H1 (cell line): ENCODE measurements around the gene CDCA7L. TPM values are rescaled to one million over a fixed set of nuclear protein-coding genes. Genes with fewer than 3 reads are reported as not detected.

ENCODE experiments used
- CTCF ChIA-PET: fragments of 300-600 bp; sonication (Branson Sonifier 250); formaldehyde crosslinking; loops from one replicate; lab custom pipeline; 2021; ENCODE audit not compliant: partially characterized antibody; lab: Charles Lee
- POLR2A ChIA-PET: fragments of 300-600 bp; sonication (Branson Sonifier 250); formaldehyde crosslinking; loops from one replicate; lab custom pipeline; 2021; ENCODE audit warnings: inconsistent platforms; ENCODE audit not compliant: partially characterized antibody; lab: Charles Lee
- DNase-seq, 2 experiments: peaks; one replicate each; pipeline versions ENCODE4 v3.0.0 to v3.0.0-alpha.2; 2010 to 2022; ENCODE audit warnings: low spot score in 2 of 2, low read depth in 1 of 2, mixed read lengths in 1 of 2
- FAIRE-seq: peaks from 2 replicates; lab custom pipeline; 2011; peaks lifted over from hg19 to GRCh38; lab: Jason Lieb, UNC
- H2AFZ ChIP-seq: 2 replicates; pipeline ENCODE4 v1.8.1; 2012; ENCODE audit warnings: low read length, inconsistent platforms
- H2AK5ac ChIP-seq: 2 replicates; pipeline ENCODE4 v1.6.1; 2013; ENCODE audit warnings: low read depth, low read length
- H2BK120ac ChIP-seq: replicated peaks from 2 replicates; pipeline ENCODE3; 2013; ENCODE audit warnings: low read depth, low read length, inconsistent platforms
- H2BK12ac ChIP-seq: 2 replicates; pipeline ENCODE4 v1.6.1; 2013; ENCODE audit warnings: low read depth, low read length
- H2BK15ac ChIP-seq: 2 replicates; pipeline ENCODE4 v1.6.1; 2013; ENCODE audit warnings: low read length
- H2BK20ac ChIP-seq: 2 replicates; pipeline ENCODE4 v1.6.1; 2013; ENCODE audit warnings: low read length
- H2BK5ac ChIP-seq: 2 replicates; pipeline ENCODE4 v1.6.1; 2013; ENCODE audit warnings: low read depth, low read length
- H3K14ac ChIP-seq: 2 replicates; pipeline ENCODE4 v1.6.1; 2013; ENCODE audit warnings: inconsistent platforms; ENCODE audit not compliant: insufficient read length
- H3K18ac ChIP-seq: 2 replicates; pipeline ENCODE4 v1.6.1; 2013; ENCODE audit warnings: low read length; ENCODE audit errors: extremely low read depth
- H3K23ac ChIP-seq: 2 replicates; pipeline ENCODE4 v1.6.1; 2013; ENCODE audit warnings: inconsistent platforms; ENCODE audit not compliant: insufficient read length
- H3K23me2 ChIP-seq: 2 replicates; pipeline ENCODE4 v1.6.1; 2013; ENCODE audit warnings: low read depth, low read length
- H3K27ac ChIP-seq: 2 replicates; pipeline ENCODE4 v1.6.1; 2011; ENCODE audit warnings: low read depth, low read length, inconsistent platforms
- H3K27me3 ChIP-seq, 4 experiments: replicated peaks in 1 of 4; 1 replicate in 1 of 4; 2 replicates in 3 of 4; pipeline versions ENCODE4 v1.6.1 to v1.8.1; 2011 to 2013; ENCODE audit warnings: low read length in 3 of 4, mild to moderate bottlenecking in 3 of 4, inconsistent platforms in 2 of 4, mixed read lengths in 2 of 4, moderate library complexity in 1 of 4; ENCODE audit not compliant: control insufficient read depth in 3 of 4, insufficient read depth in 3 of 4; ENCODE audit errors: extremely low read depth in 1 of 4
- H3K36me3 ChIP-seq, 4 experiments: 2 replicates each; pipeline versions ENCODE4 v1.6.1 to v1.8.1; 2011 to 2013; ENCODE audit warnings: mild to moderate bottlenecking in 4 of 4, low read length in 3 of 4, moderate library complexity in 2 of 4, control low read depth in 1 of 4, inconsistent platforms in 1 of 4; ENCODE audit not compliant: insufficient read depth in 4 of 4, control insufficient read depth in 2 of 4
- H3K4ac ChIP-seq: replicated peaks from 2 replicates; pipeline ENCODE3; 2013; ENCODE audit warnings: low read length, low read depth, mixed read lengths, inconsistent platforms; ENCODE audit not compliant: insufficient read length
- H3K4me1 ChIP-seq, 4 experiments: replicated peaks in 1 of 4; 1 replicate in 1 of 4; 2 replicates in 3 of 4; pipeline versions ENCODE4 v1.6.1 to v1.8.1; 2011 to 2013; ENCODE audit warnings: low read length in 3 of 4, inconsistent platforms in 2 of 4, mixed read lengths in 1 of 4; ENCODE audit not compliant: insufficient read depth in 4 of 4, control insufficient read depth in 3 of 4
- H3K4me2 ChIP-seq, 2 experiments: 2 replicates each; pipeline versions ENCODE4 v1.6.1 to v1.8.1; 2011 to 2013; ENCODE audit warnings: low read depth in 2 of 2, low read length in 2 of 2, control low read depth in 1 of 2, inconsistent platforms in 1 of 2, mild to moderate bottlenecking in 1 of 2; ENCODE audit not compliant: insufficient read depth in 1 of 2
- H3K4me3 ChIP-seq, 4 experiments: fragments of 200-600, 300-600 bp in 1 of 4; sonication (generic), shearing (Covaris generic), sonication (Bioruptor Twin) in 1 of 4; 2 replicates each; pipeline versions ENCODE4 v1.5.1 to v1.8.1; 2011 to 2016; ENCODE audit warnings: low read length in 4 of 4, low read depth in 3 of 4, control low read depth in 2 of 4, inconsistent platforms in 2 of 4, mild to moderate bottlenecking in 2 of 4, mixed read lengths in 1 of 4, moderate library complexity in 1 of 4; ENCODE audit not compliant: insufficient read depth in 2 of 4; ENCODE audit errors: extremely low read depth in 1 of 4
- H3K56ac ChIP-seq: replicated peaks from 2 replicates; pipeline ENCODE3; 2013; ENCODE audit warnings: low read depth, mild to moderate bottlenecking, mixed read lengths, low read length, inconsistent platforms; ENCODE audit not compliant: insufficient read length
- H3K79me1 ChIP-seq: 2 replicates; pipeline ENCODE4 v1.6.1; 2013; ENCODE audit warnings: low read depth, low read length, control low read depth
- H3K79me2 ChIP-seq, 2 experiments: 2 replicates each; pipeline versions ENCODE4 v1.6.1 to v1.8.1; 2012 to 2013; ENCODE audit warnings: low read length in 2 of 2, mild to moderate bottlenecking in 2 of 2, inconsistent platforms in 1 of 2; ENCODE audit not compliant: insufficient read depth in 2 of 2, control insufficient read depth in 1 of 2
- H3K9ac ChIP-seq, 4 experiments: replicated peaks in 1 of 4; 1 replicate in 1 of 4; 2 replicates in 3 of 4; pipeline versions ENCODE4 v1.6.1 to v1.8.1; 2011 to 2013; ENCODE audit warnings: low read depth in 3 of 4, low read length in 3 of 4, control low read depth in 2 of 4, mild to moderate bottlenecking in 2 of 4, moderate library complexity in 2 of 4, inconsistent platforms in 1 of 4; ENCODE audit errors: extremely low read depth in 1 of 4
- H3K9me3 ChIP-seq, 2 experiments: 2 replicates each; pipeline versions ENCODE4 v1.6.1 to v1.8.1; 2012 to 2013; ENCODE audit warnings: mild to moderate bottlenecking in 2 of 2, moderate library complexity in 2 of 2, control low read depth in 1 of 2, inconsistent platforms in 1 of 2, low read depth in 1 of 2, low read length in 1 of 2, mixed read lengths in 1 of 2; ENCODE audit not compliant: insufficient read depth in 2 of 2
- H4K20me1 ChIP-seq, 2 experiments: replicated peaks in 1 of 2; 2 replicates each; pipeline versions ENCODE3 to v1.8.1; 2011 to 2013; ENCODE audit warnings: inconsistent platforms in 2 of 2, low read length in 2 of 2, mild to moderate bottlenecking in 1 of 2; ENCODE audit not compliant: insufficient read depth in 2 of 2, control insufficient read depth in 1 of 2
- H4K5ac ChIP-seq: 2 replicates; pipeline ENCODE4 v1.6.1; 2013; ENCODE audit warnings: low read length, low read depth, mixed read lengths, inconsistent platforms; ENCODE audit not compliant: insufficient read length
- H4K8ac ChIP-seq: 2 replicates; pipeline ENCODE4 v1.8.0; 2013; ENCODE audit warnings: mild to moderate bottlenecking, moderate library complexity, low read length, inconsistent platforms; ENCODE audit not compliant: insufficient read depth; ENCODE audit errors: extremely low read depth
- H4K91ac ChIP-seq: replicated peaks from 2 replicates; pipeline ENCODE3; 2013; ENCODE audit warnings: low read length, mixed read lengths, inconsistent platforms; ENCODE audit not compliant: insufficient read length
- CBX8 ChIP-seq: fragments of 300-800, 300-1000 bp; sonication (generic); IDR thresholded peaks from 2 replicates; pipeline ENCODE4 v1.7.1; 2016; ENCODE audit warnings: low read depth, low read length, borderline replicate concordance
- CEBPB ChIP-seq: IDR thresholded peaks from 2 replicates; pipeline ENCODE4 v1.6.1; 2012; ENCODE audit warnings: low read depth, low read length
- GTF2F1 ChIP-seq: IDR thresholded peaks from 2 replicates; pipeline ENCODE4 v1.6.1; 2012; ENCODE audit warnings: low read depth, low read length, improper control_type of control experiment, borderline replicate concordance
- HDAC2 ChIP-seq, 2 experiments: fragments of 300-600 bp in 1 of 2; sonication (generic) in 1 of 2; IDR thresholded peaks; 2 replicates each; pipeline ENCODE4 v1.6.1; 2011 to 2012; ENCODE audit warnings: low read depth in 2 of 2, low read length in 2 of 2, mild to moderate bottlenecking in 2 of 2, moderate library complexity in 2 of 2, borderline replicate concordance in 1 of 2, inconsistent platforms in 1 of 2
- JUND ChIP-seq: IDR thresholded peaks from 2 replicates; pipeline ENCODE4 v1.6.1; 2011; ENCODE audit warnings: mild to moderate bottlenecking, improper control_type of control experiment, low read length
- RAD21 ChIP-seq, 2 experiments: IDR thresholded peaks in 1 of 2; conservative IDR thresholded peaks in 1 of 2; 2 replicates each; pipeline ENCODE4 v1.6.1; 2011; ENCODE audit warnings: low read depth in 2 of 2, low read length in 2 of 2, improper control_type of control experiment in 1 of 2, inconsistent platforms in 1 of 2, mild to moderate bottlenecking in 1 of 2, moderate library complexity in 1 of 2
- TAF7 ChIP-seq: optimal IDR thresholded peaks from 2 replicates; pipeline ENCODE3; 2011; ENCODE audit warnings: low read depth, mild to moderate bottlenecking, inconsistent platforms, low read length, moderate library complexity, borderline replicate concordance
- TEAD4 ChIP-seq: IDR thresholded peaks from 2 replicates; pipeline ENCODE4 v1.6.1; 2012; ENCODE audit warnings: low read depth, low read length, inconsistent platforms, mixed read lengths
- WGBS, 2 experiments: shearing (Covaris generic) in 1 of 2; methylation state at CpG; one replicate each; pipeline versions ENCODE4 v1.1.6 to v1.1.7; 2013 to 2015; ENCODE audit warnings: low lambda C conversion rate in 2 of 2, mixed read lengths in 2 of 2, inconsistent platforms in 1 of 2, low coverage in 1 of 2, missing lambda C conversion rate in 1 of 2; ENCODE audit not compliant: insufficient replicate concordance in 2 of 2, insufficient coverage in 1 of 2, insufficient read length in 1 of 2; ENCODE audit errors: extremely low coverage in 1 of 2, missing lambda C conversion rate in 1 of 2; 5-methylcytosine and 5-hydroxymethylcytosine counted together
- polyA plus RNA-seq, 7 experiments: library from polyadenylated mRNA; depleted of rRNA in 3 of 7; stranded (reverse) in 5 of 7; unstranded in 2 of 7; fragments of >200 nt in 5 of 7; fragments of 200-250 nt in 2 of 7; gene quantifications; 1 replicate in 5 of 7; 2 replicates in 1 of 7; 4 replicates in 1 of 7; pipeline versions ENCODE4 v1.2.1 to v1.2.3, GENCODE V29; 2011 to 2013; ENCODE audit warnings: missing spikeins in 2 of 7, mixed read lengths in 2 of 7
- total RNA-seq: library from RNA; stranded (reverse); fragmentation: NEBNext Ultra II Directional; extraction: Animal tissue kit (Norgen Biotek cat#: 25700); gene quantifications from 2 replicates; pipeline ENCODE4 v1.2.1, GENCODE V29; 2021
- TF ChIP-seq, protein P1 (sequence below): IDR thresholded peaks from 2 replicates; pipeline ENCODE4 v1.6.1; 2012; ENCODE audit warnings: inconsistent platforms
- TF ChIP-seq, protein P2 (sequence below): IDR thresholded peaks from 2 replicates; pipeline ENCODE4 v1.6.1; 2012; ENCODE audit warnings: low read length, inconsistent platforms

Gene CDCA7L
- total and polyA plus RNA-seq, 2 of the 8 experiments (the other 6 are each of a cell fraction or from before 2014, with no cell fraction given) = 93.8 to 168 TPM

DNA sequence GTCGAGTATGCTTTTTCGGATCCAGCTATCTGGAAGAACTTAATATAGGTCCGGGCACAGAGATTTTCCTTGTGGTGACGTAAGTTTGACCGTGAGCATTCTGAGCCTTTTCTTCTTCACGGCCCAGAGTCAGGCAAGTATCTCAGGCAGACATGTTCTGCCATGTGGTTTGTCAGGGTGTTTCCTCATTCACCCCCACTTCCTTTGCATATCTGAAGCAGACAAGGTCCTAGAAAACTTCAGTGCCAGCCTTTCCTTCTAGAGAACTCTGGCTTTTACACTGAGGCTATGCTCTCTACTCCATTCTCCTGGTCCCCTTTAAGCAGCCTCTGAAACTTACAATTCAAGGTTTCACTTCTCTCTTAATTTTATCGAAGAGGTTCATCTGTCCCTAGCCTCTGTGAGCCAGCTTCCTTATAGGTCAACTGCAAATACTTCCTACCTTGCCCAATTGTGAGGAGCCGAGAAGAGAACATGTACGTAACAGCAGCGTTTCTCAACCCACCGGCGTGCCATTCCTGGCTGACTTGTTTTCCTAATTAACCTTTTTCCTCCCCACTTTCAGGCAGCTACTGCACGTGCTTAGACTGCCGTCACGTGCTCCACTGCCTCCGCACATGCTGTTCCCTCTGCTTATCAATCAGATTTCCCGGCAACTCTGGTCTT, 47.3 kb downstream of the CDCA7L start:
- no peak overlapping the region for H3K56ac ChIP-seq
- H2BK20ac ChIP-seq = no peak overlapping the region
- no peak overlapping the region for H2BK12ac ChIP-seq
- no peak overlapping the region for H4K91ac ChIP-seq
- ChIA-PET CTCF (interaction anchor here (0.6 kb wide), 1 partner anchor 49 kb away, joined by 3 read pairs; no protein-coding TSS in a partner anchor), POLR2A (interaction anchor here (1.6 kb wide), 1 partner anchor 21 kb away, joined by 4 read pairs; no protein-coding TSS in a partner anchor)
- H2BK120ac ChIP-seq = no peak overlapping the region
- H3K23ac ChIP-seq = no peak overlapping the region
- H2AFZ ChIP-seq = no peak overlapping the region
- DNase-seq (no peak), FAIRE-seq (no peak)
- no peaks in the 10 kb centered on the region for H3K9me3 ChIP-seq
- H3K9ac ChIP-seq = no peak overlapping the region
- H2BK15ac ChIP-seq = no peak overlapping the region
- no peak overlapping the region for H3K4me2 ChIP-seq
- no peak overlapping the region for H4K8ac ChIP-seq
- H3K79me1 ChIP-seq = 0 out of 2 replicates have a peak, but pooled peaks cover 3% of the 10 kb centered on the region
- H3K4ac ChIP-seq = no peak overlapping the region
- 94% methylated on average over 17 of the region's 17 CpGs; no CpG with 5 or more reads in 1 of the 2 experiments for WGBS, 2 experiments
- no peaks in the 10 kb centered on the region for H3K27me3 ChIP-seq
- no peaks in the 10 kb centered on the region for H4K20me1 ChIP-seq
- no peak overlapping the region for H4K5ac ChIP-seq
- H3K27ac ChIP-seq = no peak overlapping the region
- H3K79me2 ChIP-seq = no peaks in the 10 kb centered on the region
- no peak overlapping the region for H3K14ac ChIP-seq
- H3K36me3 ChIP-seq = peaks cover 23 to 49% (median 41%) of the 10 kb centered on the region in 4 experiments
- H3K23me2 ChIP-seq = no peaks in the 10 kb centered on the region
- H3K18ac ChIP-seq = no peak overlapping the region
- no peak overlapping the region for H2BK5ac ChIP-seq
- H3K4me1 ChIP-seq = no peaks in the 10 kb centered on the region; a peak in 1 of 7 replicates
- no peak overlapping the region for H3K4me3 ChIP-seq
- H2AK5ac ChIP-seq = no peak overlapping the region
- TF ChIP-seq TAF7 (no peak), RAD21 (IDR thresholded peaks at IDR 0.05 in 1 of 2, conservative IDR thresholded peaks at IDR 0.05 in 1 of 2; ENCODE audit: low read depth in 2 of 2, low read length in 2 of 2) (no peak), GTF2F1 (0 out of 2 replicates have a peak, but pooled peaks have one; percentile 35), CEBPB (no peak), JUND (no peak), CBX8 (no peak), TEAD4 (no peak), HDAC2 (IDR thresholded peaks at IDR 0.05; ENCODE audit: borderline replicate concordance in 1 of 2, low read depth in 2 of 2, low read length in 2 of 2) (no peak)
- TF ChIP-seq, protein P1, sequence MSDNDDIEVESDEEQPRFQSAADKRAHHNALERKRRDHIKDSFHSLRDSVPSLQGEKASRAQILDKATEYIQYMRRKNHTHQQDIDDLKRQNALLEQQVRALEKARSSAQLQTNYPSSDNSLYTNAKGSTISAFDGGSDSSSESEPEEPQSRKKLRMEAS = peak; percentile 39; the same call in 1 of the 2 replicates
- TF ChIP-seq, protein P2, sequence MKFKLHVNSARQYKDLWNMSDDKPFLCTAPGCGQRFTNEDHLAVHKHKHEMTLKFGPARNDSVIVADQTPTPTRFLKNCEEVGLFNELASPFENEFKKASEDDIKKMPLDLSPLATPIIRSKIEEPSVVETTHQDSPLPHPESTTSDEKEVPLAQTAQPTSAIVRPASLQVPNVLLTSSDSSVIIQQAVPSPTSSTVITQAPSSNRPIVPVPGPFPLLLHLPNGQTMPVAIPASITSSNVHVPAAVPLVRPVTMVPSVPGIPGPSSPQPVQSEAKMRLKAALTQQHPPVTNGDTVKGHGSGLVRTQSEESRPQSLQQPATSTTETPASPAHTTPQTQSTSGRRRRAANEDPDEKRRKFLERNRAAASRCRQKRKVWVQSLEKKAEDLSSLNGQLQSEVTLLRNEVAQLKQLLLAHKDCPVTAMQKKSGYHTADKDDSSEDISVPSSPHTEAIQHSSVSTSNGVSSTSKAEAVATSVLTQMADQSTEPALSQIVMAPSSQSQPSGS = no peak
